Diencephalon (tissue), 1 donor: ENCODE results near the gene CASP7. TPM values are rescaled to one million over a fixed set of nuclear protein-coding genes. Genes with fewer than 3 reads are reported as not detected.

Experiments used
- total RNA-seq: library from RNA; depleted of rRNA; stranded (reverse); fragments of >200 nt; gene quantifications from one replicate; pipeline ENCODE4 v1.2.3, GENCODE V29; 2014

Gene CASP7
- 3.9 TPM for total RNA-seq

GRCh38 chr10:113679463-113680189, at the start of gene CASP7:
Gene CASP7, plus strand, starts transcription at chr10:113679912. Its CDS starts 17,582 bp downstream, at chr10:113697494.

GRCh38 chr10:113663908-113664307, 15.8 kb upstream of the CASP7 start, which contains the start of gene NRAP:
Gene NRAP, minus strand, starts transcription at chr10:113664041. Its CDS starts 159 bp downstream, at chr10:113663882.

GRCh38 chr10:113751181-113751732, 71.5 kb downstream of the CASP7 start, which contains the start of gene PLEKHS1:
Gene PLEKHS1, plus strand, starts transcription at chr10:113751682. Its CDS starts 3,596 bp downstream, at chr10:113755278.

Other genes starting within 250 kb of the CASP7 start
- 0.23 TPM for gene HABP2, start 126.9 kb upstream of the CASP7 start, total RNA-seq
- gene NRAP, start 15.9 kb upstream of the CASP7 start, total RNA-seq = 0.23 TPM
- not detected for gene PLEKHS1, start 71.8 kb downstream of the CASP7 start, total RNA-seq
- gene DCLRE1A, start 174.2 kb downstream of the CASP7 start, total RNA-seq = 18.7 TPM
- 30.4 TPM for gene NHLRC2, start 174.7 kb downstream of the CASP7 start, total RNA-seq